SH-SY5Y (cell line): ENCODE data around the gene CLEC16A.
A peak's percentile ranks its signal among the peaks of the same experiment; 100 is the strongest.

Experiments used
- GATA2 ChIP-seq: IDR thresholded peaks from 2 replicates; pipeline ENCODE4 v1.6.1; 2011; ENCODE audit warnings: mild to moderate bottlenecking, low read depth, low read length
- GATA3 ChIP-seq: IDR thresholded peaks from 2 replicates; pipeline ENCODE4 v1.6.1; 2011; ENCODE audit warnings: low read depth, mild to moderate bottlenecking, low read length, moderate library complexity

GRCh38 chr16:10976634-10977033, 32.3 kb downstream of the CLEC16A start:
- TF ChIP-seq GATA2 (peak; percentile 84), GATA3 (no peak)
